KMS-11 (cell line): ENCODE data around the gene LRRC25.

ENCODE experiments used
- H2AFZ ChIP-seq: fragments of 200-600 bp; sonication (generic); 2 replicates; pipeline ENCODE4 v1.6.1; 2016; ENCODE audit warnings: antibody characterized with exemption, mixed run types, low read depth
- H3K27ac ChIP-seq: fragments of 200-600 bp; sonication (generic); 2 replicates; pipeline ENCODE4 v1.6.1; 2016; ENCODE audit warnings: mild to moderate bottlenecking, mixed run types
- H3K27me3 ChIP-seq: fragments of 200-600 bp; sonication (generic); 2 replicates; pipeline ENCODE4 v1.6.1; 2017; ENCODE audit warnings: mild to moderate bottlenecking, low read depth, mixed run types, moderate library complexity; ENCODE audit not compliant: insufficient read depth
- H3K36me3 ChIP-seq: fragments of 200-600 bp; sonication (generic); 2 replicates; pipeline ENCODE4 v1.6.1; 2017; ENCODE audit warnings: mild to moderate bottlenecking, mixed run types; ENCODE audit not compliant: insufficient read depth
- H3K4me1 ChIP-seq: fragments of 200-600 bp; sonication (generic); 2 replicates; pipeline ENCODE4 v1.6.1; 2016; ENCODE audit warnings: mild to moderate bottlenecking, low read depth, mixed run types; ENCODE audit not compliant: poor library complexity, severe bottlenecking
- H3K4me2 ChIP-seq: fragments of 200-600 bp; sonication (generic); 2 replicates; pipeline ENCODE4 v1.7.0; 2016; ENCODE audit warnings: mild to moderate bottlenecking, mixed run types
- H3K4me3 ChIP-seq: fragments of 200-600 bp; sonication (generic); IDR thresholded peaks from 2 replicates; pipeline ENCODE4 v1.6.1; 2017; ENCODE audit warnings: low read depth, low read length, mixed read lengths; ENCODE audit not compliant: insufficient read depth
- H3K79me2 ChIP-seq: fragments of 200-600 bp; sonication (generic); 2 replicates; pipeline ENCODE4 v1.6.1; 2016; ENCODE audit warnings: low read depth, mixed run types; ENCODE audit not compliant: insufficient read depth
- H3K9ac ChIP-seq: fragments of 200-600 bp; sonication (generic); 2 replicates; pipeline ENCODE4 v1.6.1; 2016; ENCODE audit warnings: mild to moderate bottlenecking, mixed run types
- H4K20me1 ChIP-seq: fragments of 200-600 bp; sonication (generic); 2 replicates; pipeline ENCODE4 v1.6.1; 2016; ENCODE audit warnings: mild to moderate bottlenecking, mixed run types; ENCODE audit not compliant: insufficient read depth
- CTCF ChIP-seq: fragments of 200-600 bp; sonication (generic); conservative IDR thresholded peaks from 2 replicates; pipeline ENCODE4 v1.6.1; 2017; ENCODE audit warnings: low read depth, mild to moderate bottlenecking, antibody characterized with exemption, low read length, moderate library complexity, mixed read lengths

The LRRC25 gene

GRCh38 chr19:18419195-18419698 lies 21.8 kb upstream of the LRRC25 start, which contains the start of gene SSBP4:
TSS of gene SSBP4 (plus strand) at chr19:18419398. CDS start at chr19:18419649, 251 bp downstream.
- Histone ChIP-seq H4K20me1 (no peaks in the 10 kb centered on the region), H2AFZ (peak within 1 kb of the TSS; percentile 29; the same call in 1 of the 2 replicates), H3K27ac (no peak within 1 kb of the TSS), H3K4me3 (no peak within 1 kb of the TSS), H3K9ac (peak within 1 kb of the TSS; percentile 50), H3K79me2 (peaks cover 8% of the 10 kb centered on the region; the same call in 1 of the 2 replicates), H3K36me3 (no peaks in the 10 kb centered on the region), H3K4me1 (peaks cover 49% of the 10 kb centered on the region), H3K27me3 (0 out of 2 replicates have a peak, but pooled peaks cover 11% of the 10 kb centered on the region), H3K4me2 (peak within 1 kb of the TSS; percentile 84)
- no peak for TF ChIP-seq CTCF

GRCh38 chr19:18418483-18419194 lies 21.2 kb upstream of the LRRC25 start:
- Histone ChIP-seq H3K27ac (no peak overlapping the region), H3K4me3 (no peak overlapping the region), H3K4me1 (peaks cover 51% of the 10 kb centered on the region), H3K36me3 (no peaks in the 10 kb centered on the region), H3K9ac (no peak overlapping the region), H3K27me3 (0 out of 2 replicates have a peak, but pooled peaks cover 11% of the 10 kb centered on the region), H3K4me2 (peak overlapping the region; percentile 84), H2AFZ (peak overlapping the region; percentile 29; the same call in 1 of the 2 replicates), H4K20me1 (no peaks in the 10 kb centered on the region), H3K79me2 (peaks cover 8% of the 10 kb centered on the region; the same call in 1 of the 2 replicates)
- TF ChIP-seq CTCF, result no peak

GRCh38 chr19:18418029-18418482 lies 20.6 kb upstream of the LRRC25 start:
- peaks cover 8% of the 10 kb centered on the region; the same call in 1 of the 2 replicates for H3K79me2 ChIP-seq
- no peaks in the 10 kb centered on the region for H4K20me1 ChIP-seq
- peaks cover 51% of the 10 kb centered on the region for H3K4me1 ChIP-seq
- no peak overlapping the region for H3K4me3 ChIP-seq
- H3K9ac ChIP-seq, result no peak overlapping the region
- no peak overlapping the region for H3K27ac ChIP-seq
- H3K27me3 ChIP-seq, result peaks cover 11% of the 10 kb centered on the region; the same call in 1 of the 2 replicates
- H3K4me2 ChIP-seq, result peak overlapping the region; percentile 84
- H3K36me3 ChIP-seq, result no peaks in the 10 kb centered on the region
- peak overlapping the region; percentile 29; the same call in 1 of the 2 replicates for H2AFZ ChIP-seq
- no peak for TF ChIP-seq CTCF

- H3K27ac ChIP-seq, result peak overlapping the region; percentile 41; the same call in 1 of the 2 replicates
- H3K4me3 ChIP-seq, result no peak overlapping the region
- peak overlapping the region; percentile 84 for H3K4me2 ChIP-seq
- H3K36me3 ChIP-seq, result no peaks in the 10 kb centered on the region
- 0 out of 2 replicates have a peak, but pooled peaks cover 8% of the 10 kb centered on the region for H3K79me2 ChIP-seq
- peak overlapping the region; percentile 56; the same call in 1 of the 2 replicates for H3K9ac ChIP-seq
- H3K27me3 ChIP-seq, result peaks cover 14% of the 10 kb centered on the region; the same call in 1 of the 2 replicates
- peak overlapping the region; percentile 93 for H2AFZ ChIP-seq
- H3K4me1 ChIP-seq, result peaks cover 51% of the 10 kb centered on the region
- H4K20me1 ChIP-seq, result no peaks in the 10 kb centered on the region
- no peak for TF ChIP-seq CTCF
These were observed 20.0 kb upstream of the LRRC25 start for GRCh38 chr19:18417250-18418028.
